Measurements from ENCODE around the gene FOXD4L1. TPM values are rescaled to one million over a fixed set of nuclear protein-coding genes. Genes with fewer than 3 reads are reported as not detected.

Gene FOXD4L1
- total RNA-seq, 2 donors from 2014 or later, result 0.52 TPM; not detected in 1

Other genes starting within 250 kb of the FOXD4L1 start
- gene PAX8, start 219.7 kb upstream of the FOXD4L1 start, total RNA-seq, result 1 to 10 TPM in 1 of 2 donors, under 1 TPM in 1; 0.52 to 2.3 TPM
- gene ZNG1B, start 61.0 kb upstream of the FOXD4L1 start, total RNA-seq, result 10 to 100 TPM; 19.4 to 42.3 TPM
- 10 to 100 TPM; 15.0 to 23.1 TPM for gene RABL2A, start 128.6 kb downstream of the FOXD4L1 start, total RNA-seq